Liver (tissue), 9 donors: ENCODE results near the gene CPA1. TPM values are rescaled to one million over a fixed set of nuclear protein-coding genes. Genes with fewer than 3 reads are reported as not detected.

Experiments used
- DNase-seq: peaks from one replicate; pipeline ENCODE4 v3.0.0-alpha.2; 2017; ENCODE audit warnings: low spot score
- H3K27ac ChIP-seq, 2 donors: one replicate each; pipeline ENCODE4 v1.7.0; 2013; ENCODE audit warnings: inconsistent platforms in 2 of 2, low read length in 2 of 2, control low read depth in 1 of 2, low read depth in 1 of 2, mild to moderate bottlenecking in 1 of 2
- H3K27me3 ChIP-seq, 4 donors: one replicate each; pipeline versions ENCODE4 v1.6.1 to v1.7.0; 2013; ENCODE audit warnings: low read length in 3 of 4, inconsistent platforms in 1 of 4, mild to moderate bottlenecking in 1 of 4, moderate library complexity in 1 of 4; ENCODE audit not compliant: control insufficient read depth in 4 of 4, insufficient read depth in 4 of 4
- H3K36me3 ChIP-seq, 4 donors: one replicate each; pipeline versions ENCODE4 v1.6.1 to v1.7.0; 2013; ENCODE audit warnings: low read length in 3 of 4, mild to moderate bottlenecking in 3 of 4, low read depth in 1 of 4, moderate library complexity in 1 of 4; ENCODE audit not compliant: control insufficient read depth in 4 of 4, insufficient read depth in 3 of 4
- H3K4me1 ChIP-seq, 4 donors: one replicate each; pipeline versions ENCODE4 v1.6.1 to v1.7.0; 2013; ENCODE audit warnings: low read length in 3 of 4, mild to moderate bottlenecking in 3 of 4, moderate library complexity in 1 of 4; ENCODE audit not compliant: control insufficient read depth in 4 of 4, insufficient read depth in 4 of 4
- H3K4me3 ChIP-seq, 3 donors: one replicate each; pipeline versions ENCODE4 v1.6.1 to v1.7.0; 2013; ENCODE audit warnings: low read length in 3 of 3, control low read depth in 1 of 3, low read depth in 1 of 3, mild to moderate bottlenecking in 1 of 3
- H3K9ac ChIP-seq, 2 donors: one replicate each; pipeline ENCODE4 v1.7.0; 2013; ENCODE audit warnings: low read length in 2 of 2, mild to moderate bottlenecking in 2 of 2, moderate library complexity in 2 of 2, control low read depth in 1 of 2, low read depth in 1 of 2
- H3K9me3 ChIP-seq, 4 donors: one replicate each; pipeline versions ENCODE4 v1.6.1 to v1.7.0; 2013; ENCODE audit warnings: low read length in 3 of 4; ENCODE audit not compliant: control insufficient read depth in 4 of 4
- ATF3 ChIP-seq: IDR thresholded peaks from 2 replicates; pipeline ENCODE4 v1.6.1; 2016; ENCODE audit warnings: antibody characterized with exemption
- FOXA1 ChIP-seq: IDR thresholded peaks from 2 replicates; pipeline ENCODE4 v1.6.1; 2016; ENCODE audit warnings: antibody characterized with exemption
- FOXA2 ChIP-seq: IDR thresholded peaks from 2 replicates; pipeline ENCODE4 v1.6.1; 2016; ENCODE audit warnings: antibody characterized with exemption
- GABPA ChIP-seq, 2 donors: IDR thresholded peaks in 1 of 2; conservative IDR thresholded peaks in 1 of 2; 2 replicates each; pipeline ENCODE4 v1.6.1; 2016; ENCODE audit warnings: antibody characterized with exemption in 2 of 2, mild to moderate bottlenecking in 1 of 2, moderate library complexity in 1 of 2
- HNF4A ChIP-seq, 2 donors: conservative IDR thresholded peaks; 2 replicates each; pipeline ENCODE4 v1.6.1; 2016; ENCODE audit warnings: antibody characterized with exemption in 2 of 2, mild to moderate bottlenecking in 2 of 2
- RAD21 ChIP-seq, 2 donors: IDR thresholded peaks; 2 replicates each; pipeline ENCODE4 v1.6.1; 2016; ENCODE audit warnings: antibody characterized with exemption in 2 of 2, mild to moderate bottlenecking in 2 of 2
- YY1 ChIP-seq: IDR thresholded peaks from 2 replicates; pipeline ENCODE4 v1.6.1; 2016; ENCODE audit warnings: antibody characterized with exemption, mild to moderate bottlenecking
- ZBTB33 ChIP-seq: IDR thresholded peaks from 2 replicates; pipeline ENCODE4 v1.6.1; 2016; ENCODE audit warnings: antibody characterized with exemption
- WGBS: extraction: QIAGEN DNeasy Blood & Tissue Kit; methylation state at CpG from one replicate; pipeline ENCODE4 v1.1.7; 2013; 5-methylcytosine and 5-hydroxymethylcytosine counted together
- polyA plus RNA-seq, 2 donors: library from polyadenylated mRNA; stranded (reverse) in 1 of 2; unstranded in 1 of 2; fragments of 200-250 nt in 1 of 2; fragments of >200 nt in 1 of 2; fragmentation: Nextera tagmentation in 1 of 2; extraction: Ambion mirVana in 1 of 2; gene quantifications; one replicate each; pipeline versions ENCODE4 v1.2.1 to v1.2.3, GENCODE V29; 2013 to 2015
- total RNA-seq, 2 donors: library from RNA; depleted of rRNA; stranded (reverse); fragments of >200 nt; gene quantifications; one replicate each; pipeline ENCODE4 v1.2.3, GENCODE V29; 2014
- donor health status: healthy.
- donor health status: healthy.
- donor health status: healthy.
- donor health status: healthy.
- donor health status: healthy.

Gene CPA1
- total RNA-seq (under 1 TPM in 1 of 2 donors, not detected in 1; 0.42 TPM), polyA plus RNA-seq (under 1 TPM in 1 of 2 donors, not detected in 1; 0.07 TPM)

GRCh38 chr7:130379921-130380860 lies at the start of gene CPA1:
CPA1 (plus strand) TSS chr7:130380494; CDS start chr7:130380521, 27 bp downstream.
- H3K9me3 ChIP-seq: no peaks in the 10 kb centered on the region
- H3K27me3 ChIP-seq: no peaks in the 10 kb centered on the region
- no peak within 1 kb of the TSS for H3K27ac ChIP-seq
- no peak for TF ChIP-seq GABPA (IDR thresholded peaks at IDR 0.05 in 1 of 2, conservative IDR thresholded peaks at IDR 0.05 in 1 of 2)
- no peak for TF ChIP-seq RAD21 (IDR thresholded peaks at IDR 0.05)
- no peak for TF ChIP-seq ZBTB33
- TF ChIP-seq ATF3: no peak
- TF ChIP-seq YY1: no peak
- TF ChIP-seq FOXA1: no peak
- DNase-seq: no peak
- no peak within 1 kb of the TSS for H3K4me3 ChIP-seq
- no peaks in the 10 kb centered on the region for H3K4me1 ChIP-seq
- H3K9ac ChIP-seq: no peak within 1 kb of the TSS
- WGBS: 59% methylated on average over 20 of the region's 20 CpGs
- no peaks in the 10 kb centered on the region for H3K36me3 ChIP-seq

- H3K27ac ChIP-seq: no peak overlapping the region
- no peaks in the 10 kb centered on the region for H3K4me1 ChIP-seq
- no peaks in the 10 kb centered on the region for H3K36me3 ChIP-seq
- no peak for DNase-seq
- 84% methylated on average over 4 of the region's 4 CpGs for WGBS
- H3K27me3 ChIP-seq: no peaks in the 10 kb centered on the region
- no peak overlapping the region for H3K4me3 ChIP-seq
- no peak overlapping the region for H3K9ac ChIP-seq
- H3K9me3 ChIP-seq: no peaks in the 10 kb centered on the region
- TF ChIP-seq RAD21 (IDR thresholded peaks at IDR 0.05) (no peak), GABPA (IDR thresholded peaks at IDR 0.05 in 1 of 2, conservative IDR thresholded peaks at IDR 0.05 in 1 of 2) (no peak)
Observed at GRCh38 chr7:130332259-130333053, 47.8 kb upstream of the CPA1 start.

GRCh38 chr7:130333832-130334231 lies 46.5 kb upstream of the CPA1 start:
- Histone ChIP-seq H3K4me1 (no peaks in the 10 kb centered on the region), H3K36me3 (no peaks in the 10 kb centered on the region), H3K27me3 (no peaks in the 10 kb centered on the region), H3K27ac (no peak overlapping the region), H3K4me3 (no peak overlapping the region), H3K9me3 (no peaks in the 10 kb centered on the region), H3K9ac (no peak overlapping the region)
- no peak for DNase-seq
- WGBS: 74% methylated on average over 2 of the region's 2 CpGs
- TF ChIP-seq ZBTB33: no peak
- no peak for TF ChIP-seq FOXA2
- no peak for TF ChIP-seq HNF4A (conservative IDR thresholded peaks at IDR 0.05)
